H1 (cell line): ENCODE data around the gene DRAP1. TPM values are rescaled to one million over a fixed set of nuclear protein-coding genes. Genes with fewer than 3 reads are reported as not detected.

Source experiments
- CTCF ChIA-PET: fragments of 300-600 bp; sonication (Branson Sonifier 250); formaldehyde crosslinking; loops from one replicate; lab custom pipeline; 2021; ENCODE audit not compliant: partially characterized antibody; lab: Charles Lee
- POLR2A ChIA-PET: fragments of 300-600 bp; sonication (Branson Sonifier 250); formaldehyde crosslinking; loops from one replicate; lab custom pipeline; 2021; ENCODE audit warnings: inconsistent platforms; ENCODE audit not compliant: partially characterized antibody; lab: Charles Lee
- DNase-seq, 2 experiments: peaks; one replicate each; pipeline versions ENCODE4 v3.0.0 to v3.0.0-alpha.2; 2010 to 2022; ENCODE audit warnings: low spot score in 2 of 2, low read depth in 1 of 2, mixed read lengths in 1 of 2
- FAIRE-seq: peaks from 2 replicates; lab custom pipeline; 2011; peaks lifted over from hg19 to GRCh38; lab: Jason Lieb, UNC
- H2AFZ ChIP-seq: 2 replicates; pipeline ENCODE4 v1.8.1; 2012; ENCODE audit warnings: low read length, inconsistent platforms
- H2AK5ac ChIP-seq: 2 replicates; pipeline ENCODE4 v1.6.1; 2013; ENCODE audit warnings: low read depth, low read length
- H2BK120ac ChIP-seq: replicated peaks from 2 replicates; pipeline ENCODE3; 2013; ENCODE audit warnings: low read depth, low read length, inconsistent platforms
- H2BK12ac ChIP-seq: 2 replicates; pipeline ENCODE4 v1.6.1; 2013; ENCODE audit warnings: low read depth, low read length
- H2BK15ac ChIP-seq: 2 replicates; pipeline ENCODE4 v1.6.1; 2013; ENCODE audit warnings: low read length
- H2BK20ac ChIP-seq: 2 replicates; pipeline ENCODE4 v1.6.1; 2013; ENCODE audit warnings: low read length
- H2BK5ac ChIP-seq: 2 replicates; pipeline ENCODE4 v1.6.1; 2013; ENCODE audit warnings: low read depth, low read length
- H3K14ac ChIP-seq: 2 replicates; pipeline ENCODE4 v1.6.1; 2013; ENCODE audit warnings: inconsistent platforms; ENCODE audit not compliant: insufficient read length
- H3K18ac ChIP-seq: 2 replicates; pipeline ENCODE4 v1.6.1; 2013; ENCODE audit warnings: low read length; ENCODE audit errors: extremely low read depth
- H3K23ac ChIP-seq: 2 replicates; pipeline ENCODE4 v1.6.1; 2013; ENCODE audit warnings: inconsistent platforms; ENCODE audit not compliant: insufficient read length
- H3K23me2 ChIP-seq: 2 replicates; pipeline ENCODE4 v1.6.1; 2013; ENCODE audit warnings: low read depth, low read length
- H3K27ac ChIP-seq: 2 replicates; pipeline ENCODE4 v1.6.1; 2011; ENCODE audit warnings: low read depth, low read length, inconsistent platforms
- H3K27me3 ChIP-seq, 4 experiments: replicated peaks in 1 of 4; 1 replicate in 1 of 4; 2 replicates in 3 of 4; pipeline versions ENCODE4 v1.6.1 to v1.8.1; 2011 to 2013; ENCODE audit warnings: low read length in 3 of 4, mild to moderate bottlenecking in 3 of 4, inconsistent platforms in 2 of 4, mixed read lengths in 2 of 4, moderate library complexity in 1 of 4; ENCODE audit not compliant: control insufficient read depth in 3 of 4, insufficient read depth in 3 of 4; ENCODE audit errors: extremely low read depth in 1 of 4
- H3K36me3 ChIP-seq, 4 experiments: 2 replicates each; pipeline versions ENCODE4 v1.6.1 to v1.8.1; 2011 to 2013; ENCODE audit warnings: mild to moderate bottlenecking in 4 of 4, low read length in 3 of 4, moderate library complexity in 2 of 4, control low read depth in 1 of 4, inconsistent platforms in 1 of 4; ENCODE audit not compliant: insufficient read depth in 4 of 4, control insufficient read depth in 2 of 4
- H3K4ac ChIP-seq: replicated peaks from 2 replicates; pipeline ENCODE3; 2013; ENCODE audit warnings: low read length, low read depth, mixed read lengths, inconsistent platforms; ENCODE audit not compliant: insufficient read length
- H3K4me1 ChIP-seq, 4 experiments: replicated peaks in 1 of 4; 1 replicate in 1 of 4; 2 replicates in 3 of 4; pipeline versions ENCODE4 v1.6.1 to v1.8.1; 2011 to 2013; ENCODE audit warnings: low read length in 3 of 4, inconsistent platforms in 2 of 4, mixed read lengths in 1 of 4; ENCODE audit not compliant: insufficient read depth in 4 of 4, control insufficient read depth in 3 of 4
- H3K4me2 ChIP-seq, 2 experiments: 2 replicates each; pipeline versions ENCODE4 v1.6.1 to v1.8.1; 2011 to 2013; ENCODE audit warnings: low read depth in 2 of 2, low read length in 2 of 2, control low read depth in 1 of 2, inconsistent platforms in 1 of 2, mild to moderate bottlenecking in 1 of 2; ENCODE audit not compliant: insufficient read depth in 1 of 2
- H3K4me3 ChIP-seq, 4 experiments: fragments of 200-600, 300-600 bp in 1 of 4; sonication (generic), shearing (Covaris generic), sonication (Bioruptor Twin) in 1 of 4; 2 replicates each; pipeline versions ENCODE4 v1.5.1 to v1.8.1; 2011 to 2016; ENCODE audit warnings: low read length in 4 of 4, low read depth in 3 of 4, control low read depth in 2 of 4, inconsistent platforms in 2 of 4, mild to moderate bottlenecking in 2 of 4, mixed read lengths in 1 of 4, moderate library complexity in 1 of 4; ENCODE audit not compliant: insufficient read depth in 2 of 4; ENCODE audit errors: extremely low read depth in 1 of 4
- H3K56ac ChIP-seq: replicated peaks from 2 replicates; pipeline ENCODE3; 2013; ENCODE audit warnings: low read depth, mild to moderate bottlenecking, mixed read lengths, low read length, inconsistent platforms; ENCODE audit not compliant: insufficient read length
- H3K79me1 ChIP-seq: 2 replicates; pipeline ENCODE4 v1.6.1; 2013; ENCODE audit warnings: low read depth, low read length, control low read depth
- H3K79me2 ChIP-seq, 2 experiments: 2 replicates each; pipeline versions ENCODE4 v1.6.1 to v1.8.1; 2012 to 2013; ENCODE audit warnings: low read length in 2 of 2, mild to moderate bottlenecking in 2 of 2, inconsistent platforms in 1 of 2; ENCODE audit not compliant: insufficient read depth in 2 of 2, control insufficient read depth in 1 of 2
- H3K9ac ChIP-seq, 4 experiments: replicated peaks in 1 of 4; 1 replicate in 1 of 4; 2 replicates in 3 of 4; pipeline versions ENCODE4 v1.6.1 to v1.8.1; 2011 to 2013; ENCODE audit warnings: low read depth in 3 of 4, low read length in 3 of 4, control low read depth in 2 of 4, mild to moderate bottlenecking in 2 of 4, moderate library complexity in 2 of 4, inconsistent platforms in 1 of 4; ENCODE audit errors: extremely low read depth in 1 of 4
- H3K9me3 ChIP-seq, 2 experiments: 2 replicates each; pipeline versions ENCODE4 v1.6.1 to v1.8.1; 2012 to 2013; ENCODE audit warnings: mild to moderate bottlenecking in 2 of 2, moderate library complexity in 2 of 2, control low read depth in 1 of 2, inconsistent platforms in 1 of 2, low read depth in 1 of 2, low read length in 1 of 2, mixed read lengths in 1 of 2; ENCODE audit not compliant: insufficient read depth in 2 of 2
- H4K20me1 ChIP-seq, 2 experiments: replicated peaks in 1 of 2; 2 replicates each; pipeline versions ENCODE3 to v1.8.1; 2011 to 2013; ENCODE audit warnings: inconsistent platforms in 2 of 2, low read length in 2 of 2, mild to moderate bottlenecking in 1 of 2; ENCODE audit not compliant: insufficient read depth in 2 of 2, control insufficient read depth in 1 of 2
- H4K5ac ChIP-seq: 2 replicates; pipeline ENCODE4 v1.6.1; 2013; ENCODE audit warnings: low read length, low read depth, mixed read lengths, inconsistent platforms; ENCODE audit not compliant: insufficient read length
- H4K8ac ChIP-seq: 2 replicates; pipeline ENCODE4 v1.8.0; 2013; ENCODE audit warnings: mild to moderate bottlenecking, moderate library complexity, low read length, inconsistent platforms; ENCODE audit not compliant: insufficient read depth; ENCODE audit errors: extremely low read depth
- H4K91ac ChIP-seq: replicated peaks from 2 replicates; pipeline ENCODE3; 2013; ENCODE audit warnings: low read length, mixed read lengths, inconsistent platforms; ENCODE audit not compliant: insufficient read length
- WGBS, 2 experiments: shearing (Covaris generic) in 1 of 2; methylation state at CpG; one replicate each; pipeline versions ENCODE4 v1.1.6 to v1.1.7; 2013 to 2015; ENCODE audit warnings: low lambda C conversion rate in 2 of 2, mixed read lengths in 2 of 2, inconsistent platforms in 1 of 2, low coverage in 1 of 2, missing lambda C conversion rate in 1 of 2; ENCODE audit not compliant: insufficient replicate concordance in 2 of 2, insufficient coverage in 1 of 2, insufficient read length in 1 of 2; ENCODE audit errors: extremely low coverage in 1 of 2, missing lambda C conversion rate in 1 of 2; 5-methylcytosine and 5-hydroxymethylcytosine counted together
- polyA plus RNA-seq, 7 experiments: library from polyadenylated mRNA; depleted of rRNA in 3 of 7; stranded (reverse) in 5 of 7; unstranded in 2 of 7; fragments of >200 nt in 5 of 7; fragments of 200-250 nt in 2 of 7; gene quantifications; 1 replicate in 5 of 7; 2 replicates in 1 of 7; 4 replicates in 1 of 7; pipeline versions ENCODE4 v1.2.1 to v1.2.3, GENCODE V29; 2011 to 2013; ENCODE audit warnings: missing spikeins in 2 of 7, mixed read lengths in 2 of 7
- total RNA-seq: library from RNA; stranded (reverse); fragmentation: NEBNext Ultra II Directional; extraction: Animal tissue kit (Norgen Biotek cat#: 25700); gene quantifications from 2 replicates; pipeline ENCODE4 v1.2.1, GENCODE V29; 2021
- TF ChIP-seq, protein P1 (sequence below): IDR thresholded peaks from 2 replicates; pipeline ENCODE4 v1.6.1; 2012; ENCODE audit warnings: inconsistent platforms

DRAP1 gene
- total and polyA plus RNA-seq, 2 of the 8 experiments (the other 6 are each of a cell fraction or from before 2014, with no cell fraction given) = 62.5 to 98.7 TPM

DNA sequence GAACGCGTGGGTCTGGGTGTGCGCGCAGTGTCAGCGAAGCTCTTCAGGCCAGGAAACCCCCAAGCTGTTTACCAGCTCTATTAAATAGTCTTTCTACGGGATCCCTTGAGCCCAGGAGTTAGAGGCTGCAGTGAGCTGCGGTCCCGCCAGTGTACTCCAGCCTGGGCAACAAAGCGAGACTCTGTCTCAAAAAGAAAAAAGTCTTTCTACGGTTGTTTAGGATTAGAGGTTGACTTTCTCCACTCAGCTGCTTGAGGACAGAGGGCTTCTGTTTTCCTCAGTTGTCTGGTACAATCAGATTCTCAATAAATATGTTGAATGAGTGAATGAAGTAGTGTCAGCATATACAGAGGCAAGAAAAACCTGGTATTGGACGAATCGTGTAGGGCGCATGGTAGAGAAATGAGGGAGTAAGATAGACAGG, 42.9 kb downstream of the DRAP1 start:
- DNase-seq = no peak
- H3K14ac ChIP-seq = no peak overlapping the region
- H3K56ac ChIP-seq = no peak overlapping the region
- no peak overlapping the region for H3K23ac ChIP-seq
- no peaks in the 10 kb centered on the region for H3K27me3 ChIP-seq
- TF ChIP-seq, protein P1, sequence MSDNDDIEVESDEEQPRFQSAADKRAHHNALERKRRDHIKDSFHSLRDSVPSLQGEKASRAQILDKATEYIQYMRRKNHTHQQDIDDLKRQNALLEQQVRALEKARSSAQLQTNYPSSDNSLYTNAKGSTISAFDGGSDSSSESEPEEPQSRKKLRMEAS = no peak
- H2BK15ac ChIP-seq = no peak overlapping the region
- no peak overlapping the region for H3K27ac ChIP-seq
- no peak overlapping the region for H4K8ac ChIP-seq
- no peak overlapping the region for H4K5ac ChIP-seq
- H3K4me1 ChIP-seq = peaks cover 0 to 14% (median 3%) of the 10 kb centered on the region in 4 experiments; a peak in 5 of 7 replicates
- POLR2A ChIA-PET = interaction anchor here (0.6 to 1.6 kb wide), 10 partner anchors 9 to 109 kb away, joined by 3 to 5 read pairs (median 3); no protein-coding TSS in a partner anchor
- 22% methylated on average over 10 of the region's 13 CpGs; no CpG with 5 or more reads in 1 of the 2 experiments for WGBS, 2 experiments
- CTCF ChIA-PET = interaction anchor here (0.9 to 1.3 kb wide), 4 partner anchors 15 to 74 kb away, joined by 3 read pairs; partner anchors contain the start of gene FIBP
- no peak overlapping the region for H3K4ac ChIP-seq
- H2BK20ac ChIP-seq = no peak overlapping the region
- H2BK12ac ChIP-seq = no peak overlapping the region
- H3K9me3 ChIP-seq = no peaks in the 10 kb centered on the region
- H4K20me1 ChIP-seq = peaks cover 1 to 11% of the 10 kb centered on the region in 2 experiments
- H3K4me2 ChIP-seq = peak overlapping the region; percentile 66 to 71
- H2AK5ac ChIP-seq = no peak overlapping the region
- no peak overlapping the region for H4K91ac ChIP-seq
- peaks cover 11 to 21% of the 10 kb centered on the region in 2 experiments for H3K79me2 ChIP-seq
- H3K36me3 ChIP-seq = peaks cover 12 to 29% (median 23%) of the 10 kb centered on the region in 4 experiments
- peaks cover 9% of the 10 kb centered on the region for H3K79me1 ChIP-seq
- no peak overlapping the region for H2BK120ac ChIP-seq
- no peak overlapping the region for H2AFZ ChIP-seq
- peak overlapping the region; percentile 9 to 88 (median 86) for H3K9ac ChIP-seq
- H3K23me2 ChIP-seq = peaks cover 14% of the 10 kb centered on the region; the same call in 1 of the 2 replicates
- H2BK5ac ChIP-seq = no peak overlapping the region
- no peak for FAIRE-seq
- H3K18ac ChIP-seq = no peak overlapping the region
- peak overlapping the region; percentile 80 to 92 (median 88) for H3K4me3 ChIP-seq
